DMS 273 treated with DMSO at 0.1 percent for 48 hours (cell line): ENCODE results near the gene RASSF10.

Source experiments
- DNase-seq: peaks from one replicate; lab custom pipeline; 2025; lab: John Stamatoyannopoulos, UW

RASSF10 gene

DNA sequence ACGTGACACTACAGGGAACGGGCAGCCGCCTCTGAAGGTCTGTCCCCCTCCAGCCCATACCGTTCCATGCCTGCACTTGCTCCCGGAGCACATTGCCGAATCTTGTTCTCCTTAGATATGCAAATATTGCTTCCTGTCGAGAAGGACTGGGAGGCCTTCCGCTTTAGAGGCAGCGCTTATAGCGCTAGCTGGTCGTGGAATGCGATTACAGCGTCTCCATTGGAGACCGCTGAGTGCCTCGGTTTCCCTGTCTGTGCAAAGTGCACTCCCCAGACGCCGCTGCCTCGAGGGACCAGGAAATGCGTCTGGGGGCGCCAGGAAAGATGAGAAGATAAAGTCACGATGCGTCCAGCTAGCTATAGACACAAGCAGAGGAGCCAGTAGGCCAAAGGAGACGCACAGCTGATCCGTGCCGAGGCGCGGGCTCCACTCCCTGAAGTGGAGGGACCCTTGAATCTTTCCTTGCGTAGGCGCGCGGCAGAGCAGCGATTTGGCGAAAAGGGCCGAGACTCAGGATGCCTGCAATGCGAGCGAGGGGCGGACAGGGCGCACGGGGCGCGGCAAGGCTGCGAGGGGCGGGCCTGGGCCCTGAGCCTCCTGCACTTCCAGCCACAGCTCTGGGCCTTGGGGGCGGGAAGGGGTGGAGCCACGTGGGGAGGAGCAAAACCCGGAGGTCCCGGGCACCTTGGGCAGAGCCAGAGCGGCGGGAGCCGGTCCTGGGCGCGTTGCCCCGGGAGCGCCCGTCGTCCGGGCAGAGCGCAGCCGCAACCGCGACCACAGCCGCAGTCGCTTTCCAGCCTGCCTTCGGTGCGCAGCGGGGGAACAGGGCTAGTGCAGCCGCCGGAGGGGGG lies at the start of gene RASSF10:
RASSF10 (plus strand) TSS at position 692 of the 851 bp plus-strand sequence. CDS start 261 bp downstream, outside the sequence.
- DNase-seq = peak; percentile 22

GRCh38 chr11:12961615-12962014 lies 47.5 kb upstream of the RASSF10 start:
- DNase-seq = no peak

DNA sequence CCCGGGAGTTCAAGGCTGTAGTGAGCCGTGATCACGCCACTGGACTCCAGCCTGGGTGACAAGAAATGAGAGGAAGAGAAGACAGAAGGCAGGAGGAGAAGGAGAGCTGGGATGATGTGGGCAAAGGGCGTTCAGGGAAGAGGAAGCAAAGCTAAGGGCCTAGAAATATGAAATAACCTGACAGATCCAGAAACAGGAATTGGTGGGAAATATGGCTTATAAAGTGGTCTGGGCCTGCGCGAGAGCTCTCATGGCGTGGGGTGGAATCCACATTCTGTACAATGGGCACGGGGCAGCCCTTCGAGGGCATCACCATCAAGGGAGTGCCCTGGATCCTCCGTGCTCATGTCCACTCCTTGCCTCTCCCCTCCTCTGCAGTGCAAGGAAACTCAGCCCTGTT lies 46.8 kb upstream of the RASSF10 start:
- DNase-seq = no peak

DNA sequence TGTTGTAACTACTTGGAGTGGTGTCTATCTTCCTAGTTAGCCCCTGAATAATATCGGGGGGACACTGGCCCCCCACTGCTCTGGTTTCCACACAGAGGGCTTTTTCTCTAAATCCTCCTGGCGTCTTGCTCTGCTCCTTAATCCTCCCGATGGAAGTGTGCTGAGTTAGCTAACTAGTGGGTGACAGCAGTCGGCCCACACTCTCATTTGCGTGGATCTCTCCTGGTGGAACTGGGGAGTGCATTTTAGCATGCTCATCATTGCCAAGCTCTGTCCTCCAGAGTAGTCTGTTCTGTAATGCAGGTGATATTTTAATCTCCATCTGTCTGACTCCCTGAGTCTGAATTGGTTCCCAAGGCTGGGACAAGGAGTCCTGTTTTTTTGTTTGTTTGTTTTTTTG lies 46.1 kb upstream of the RASSF10 start:
- no peak for DNase-seq

- no peak for DNase-seq
Observed at GRCh38 chr11:12963792-12964536, 45.2 kb upstream of the RASSF10 start.

- DNase-seq = no peak
Observed at GRCh38 chr11:12964650-12965049, 44.5 kb upstream of the RASSF10 start.

DNA sequence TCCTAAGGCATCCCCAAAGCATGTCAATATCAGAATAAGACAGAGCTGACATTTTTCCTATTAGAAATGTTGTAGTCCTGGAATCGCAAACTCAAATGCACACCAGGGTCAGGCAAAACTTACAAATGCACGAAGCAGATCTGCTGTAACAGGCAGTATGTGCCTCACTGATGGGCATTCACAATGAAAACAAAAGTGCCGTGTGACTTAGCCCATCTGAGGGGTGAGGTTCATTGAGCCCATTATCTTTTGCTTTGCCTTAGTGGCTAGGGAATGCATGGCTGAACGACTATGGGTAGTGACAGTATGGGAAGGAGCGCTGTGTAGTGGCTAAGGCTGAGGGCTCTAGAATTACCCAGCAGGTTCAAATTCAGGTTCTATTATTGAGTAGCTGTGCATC lies 43.1 kb upstream of the RASSF10 start:
- DNase-seq = no peak

DNA sequence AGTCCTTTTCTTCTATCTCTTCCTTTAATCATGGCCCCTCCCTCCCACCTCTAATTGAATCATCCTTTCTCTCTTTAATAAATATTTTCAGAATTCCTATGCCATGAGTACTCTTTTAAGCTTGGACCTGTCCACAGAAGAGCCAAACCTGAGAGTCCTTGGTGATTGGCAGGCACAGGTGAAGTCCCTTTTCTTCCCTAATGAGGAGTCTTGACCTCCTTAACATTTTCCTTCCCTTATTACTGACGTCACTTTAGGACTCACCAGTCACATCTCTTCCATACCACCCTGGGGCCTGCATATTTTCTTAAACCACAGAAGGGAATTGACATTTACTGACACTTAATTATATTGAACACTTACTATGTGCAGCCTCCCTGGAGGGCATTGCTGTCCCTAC lies 41.0 kb upstream of the RASSF10 start:
- DNase-seq = no peak

DNA sequence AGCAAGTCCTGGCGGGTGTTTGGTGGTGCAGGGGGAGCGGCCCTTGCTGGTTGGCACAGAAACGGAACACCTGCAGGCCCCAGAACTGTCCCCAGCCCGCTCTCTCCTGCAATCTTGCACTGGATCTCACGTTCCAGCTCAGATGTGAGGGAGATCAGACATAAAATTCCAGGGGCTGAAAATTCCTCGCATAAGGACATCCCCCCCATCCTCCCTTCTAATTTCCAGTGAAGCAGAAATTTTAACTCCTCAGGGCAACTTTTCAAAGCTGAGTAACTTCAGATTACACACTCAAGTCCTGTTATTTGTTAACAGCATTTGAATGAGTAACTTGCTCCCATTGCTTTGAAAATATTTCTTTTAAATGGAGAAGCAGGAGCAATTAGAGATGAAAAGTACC lies 40.3 kb upstream of the RASSF10 start:
- DNase-seq = no peak

DNA sequence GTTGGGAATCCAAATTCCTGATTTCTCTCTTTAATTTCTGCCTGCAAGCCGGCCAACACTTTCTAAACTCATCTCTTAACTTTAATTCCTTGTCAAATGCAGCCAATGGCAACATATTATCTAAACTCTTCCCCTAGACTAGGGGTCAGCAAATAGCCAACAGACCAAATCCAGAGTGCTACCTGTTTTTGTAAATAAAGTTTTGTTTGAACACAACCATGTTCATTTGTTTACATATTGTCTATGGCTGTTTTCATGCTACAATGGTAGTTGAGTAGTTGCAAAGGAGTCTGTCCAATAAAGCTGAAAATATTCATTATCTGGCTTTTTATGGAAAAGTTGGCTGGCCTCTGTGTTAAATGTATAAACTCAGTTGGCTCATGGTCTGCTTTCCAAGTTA lies 37.2 kb upstream of the RASSF10 start:
- no peak for DNase-seq

- DNase-seq = no peak
Observed at GRCh38 chr11:12973528-12974181, 35.5 kb upstream of the RASSF10 start.

DNA sequence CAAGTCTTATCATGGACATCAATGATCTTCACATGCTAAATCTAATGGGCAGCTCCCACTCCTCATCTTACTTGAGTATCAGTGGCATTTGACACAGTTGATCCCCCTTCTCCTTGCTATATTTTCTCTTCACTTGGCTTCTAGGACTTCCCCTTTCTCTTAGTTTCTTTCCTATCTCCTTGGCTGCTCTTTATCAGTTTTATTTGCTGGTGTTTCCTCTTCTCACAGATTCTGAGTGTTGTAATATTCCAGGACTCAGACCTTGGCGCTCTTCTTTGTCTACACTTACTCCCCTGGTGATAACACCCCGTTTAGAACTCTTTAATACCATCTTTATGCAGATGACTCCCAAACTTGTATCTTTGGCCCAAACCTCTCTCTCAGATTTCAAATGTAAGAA lies 33.9 kb upstream of the RASSF10 start:
- DNase-seq = no peak

DNA sequence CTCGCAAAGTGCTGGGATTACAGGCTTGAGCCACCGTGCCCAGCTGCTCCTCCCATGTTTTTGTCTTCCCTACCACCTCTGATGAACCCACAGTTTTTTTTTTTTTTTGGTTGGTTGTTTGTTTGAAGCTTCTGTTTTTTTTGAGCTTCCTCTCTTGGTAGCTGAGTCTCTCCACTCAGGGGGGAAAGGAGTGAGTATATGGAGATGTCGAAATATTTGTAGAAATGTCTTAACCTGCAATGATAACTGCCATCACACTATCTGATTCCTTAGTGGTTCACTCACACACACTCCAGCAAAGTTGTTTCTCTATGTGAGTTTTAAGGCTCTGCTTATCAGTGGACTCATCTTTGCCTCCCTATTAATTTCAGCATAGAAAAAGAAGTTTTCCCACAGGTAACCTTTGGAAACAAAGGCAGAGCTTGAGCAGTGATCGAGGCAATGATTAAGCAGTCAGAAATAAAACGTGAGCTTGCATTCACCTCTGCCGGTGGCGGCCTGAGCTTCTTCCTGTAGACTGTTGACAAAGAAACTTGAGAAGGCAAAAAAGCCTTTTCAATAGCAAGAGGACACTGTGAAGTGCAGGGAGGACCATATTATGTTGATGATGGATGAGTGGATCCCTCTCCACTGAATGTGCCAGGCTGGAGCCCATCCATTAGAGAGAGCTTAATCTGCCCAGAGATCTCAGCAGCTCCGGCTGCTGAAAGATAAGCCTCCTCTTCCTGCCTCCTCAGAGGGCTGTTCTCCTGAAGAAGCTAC lies 29.0 kb upstream of the RASSF10 start:
- no peak for DNase-seq

GRCh38 chr11:12981676-12982522 lies 27.2 kb upstream of the RASSF10 start:
- DNase-seq = no peak

- no peak for DNase-seq
Observed at GRCh38 chr11:12983336-12983735, 25.8 kb upstream of the RASSF10 start.

DNA sequence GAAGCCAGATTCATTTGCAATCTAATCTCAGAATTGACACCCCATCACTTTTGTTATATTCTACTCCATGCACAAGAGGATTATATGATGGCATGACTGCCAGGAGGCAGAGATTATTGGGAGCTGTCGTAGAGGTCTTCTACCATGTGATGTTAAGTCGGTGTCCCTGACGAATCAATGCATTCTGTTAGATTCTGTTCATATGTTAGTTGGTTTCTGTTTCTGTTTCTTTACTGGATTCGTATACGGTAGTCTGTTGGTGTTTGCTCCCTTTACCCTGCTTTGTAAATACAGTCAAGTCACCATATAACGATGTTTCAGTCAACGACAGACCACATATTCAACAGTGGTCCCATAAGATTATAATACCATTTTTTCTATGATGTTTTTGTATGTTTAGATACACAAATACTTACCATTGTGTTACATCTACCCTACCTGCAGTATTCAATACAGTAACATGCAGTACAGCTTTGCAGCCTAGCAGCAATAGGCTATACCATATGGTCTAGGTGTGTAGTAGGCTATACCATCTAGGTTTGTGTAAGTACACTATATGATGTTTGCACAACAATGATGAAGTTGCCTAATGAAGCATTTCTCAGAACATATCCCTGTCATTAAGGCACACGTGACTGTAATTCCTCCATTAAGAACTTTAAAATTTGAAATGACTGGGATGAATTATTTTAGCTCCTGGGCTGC lies 22.8 kb upstream of the RASSF10 start:
- no peak for DNase-seq

- no peak for DNase-seq
Observed at GRCh38 chr11:12989428-12990161, 19.5 kb upstream of the RASSF10 start.

- no peak for DNase-seq
Observed at GRCh38 chr11:12990162-12990480, 19.0 kb upstream of the RASSF10 start.

DNA sequence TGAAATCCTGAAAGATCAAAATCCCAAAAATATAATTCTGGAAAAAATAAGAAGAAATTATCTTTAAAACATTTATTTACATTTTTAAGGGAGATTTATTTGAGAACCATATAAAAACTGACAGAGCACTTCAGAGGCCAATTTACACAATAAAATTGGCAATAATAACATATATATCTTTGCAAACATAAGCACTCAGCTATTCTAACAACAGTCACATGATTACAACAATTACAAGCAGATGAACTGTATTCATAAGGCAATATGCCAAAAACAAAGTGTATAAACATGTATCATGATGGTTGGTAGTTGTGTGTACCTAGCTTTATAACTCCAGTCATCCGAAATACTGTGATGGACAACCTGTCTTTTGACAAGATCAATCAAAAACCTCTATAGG lies 17.7 kb upstream of the RASSF10 start:
- no peak for DNase-seq

DNA sequence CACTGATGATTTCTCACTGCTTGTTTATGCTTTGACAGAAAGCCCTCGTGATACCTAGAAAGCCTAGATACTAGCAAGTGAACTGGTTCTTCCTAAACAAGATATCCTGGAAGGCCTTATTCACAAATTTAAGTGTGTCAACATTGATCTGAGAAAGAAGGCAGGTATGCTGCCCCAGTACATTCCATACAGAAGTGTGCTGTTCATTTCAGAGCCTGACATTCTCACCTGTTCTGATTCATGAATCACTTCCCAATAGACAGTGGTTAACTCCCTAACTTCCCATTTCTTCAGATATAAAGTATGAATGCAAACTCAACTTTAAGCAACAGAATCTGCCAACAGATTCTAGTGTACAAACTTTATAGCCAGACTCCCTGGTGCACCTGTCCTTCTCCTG lies 15.5 kb upstream of the RASSF10 start:
- DNase-seq = no peak
